ENCODE measurements around the gene NSMF. TPM values are rescaled to one million over a fixed set of nuclear protein-coding genes. Genes with fewer than 3 reads are reported as not detected.

Gene NSMF
- total RNA-seq, 1 experiment from 2014 or later = 31.6 TPM

DNA sequence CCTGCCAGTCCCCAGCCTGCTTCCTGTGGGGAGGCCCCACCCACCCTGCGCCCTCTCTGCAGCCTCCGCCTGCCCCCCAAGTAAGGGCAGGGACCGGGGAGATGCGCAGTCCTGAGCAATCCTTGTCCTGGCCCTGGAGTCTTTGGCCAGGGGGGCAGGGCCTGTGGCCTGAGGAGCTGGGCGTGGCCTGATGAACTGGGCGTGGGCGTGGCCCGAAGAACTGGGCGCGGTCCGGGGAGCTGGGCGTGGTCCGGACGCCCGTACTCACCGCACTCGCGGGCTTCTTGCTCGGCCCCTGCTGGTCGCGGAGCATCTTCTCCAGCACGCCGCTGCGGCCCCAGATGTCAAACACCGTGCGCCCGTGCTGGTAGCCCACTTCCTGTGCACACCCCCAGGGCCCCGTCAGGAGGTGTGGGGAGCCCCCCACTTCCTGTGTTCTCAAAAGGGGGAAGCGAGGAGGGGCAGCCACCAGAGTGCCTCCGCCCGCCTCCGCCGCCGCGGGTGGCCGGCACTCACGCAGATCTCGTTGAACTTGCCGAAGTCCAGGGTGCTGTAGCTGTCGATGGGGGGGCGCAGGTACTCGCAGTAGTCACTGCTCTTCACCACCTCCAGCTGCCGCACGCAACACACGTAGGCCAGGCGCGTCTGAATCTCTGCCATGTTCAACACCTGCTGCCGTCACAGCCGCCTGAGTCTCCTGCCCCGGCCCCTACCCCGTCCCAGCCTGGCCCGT, 2.7 kb upstream of the NSMF start:
- Mint-ChIP-seq H3K4me1 (ENCODE audit: low read depth, unreplicated experiment) (no peaks in the 10 kb centered on the region), H3K27me3 (ENCODE audit: unreplicated experiment) (no peaks in the 10 kb centered on the region), H3K9me3 (ENCODE audit: low read depth, unreplicated experiment) (no peaks in the 10 kb centered on the region), H3K27ac (ENCODE audit: unreplicated experiment) (no peak overlapping the region), H3K36me3 (ENCODE audit: insufficient read depth, unreplicated experiment) (peaks cover 17% of the 10 kb centered on the region), H3K4me3 (ENCODE audit: low read depth, unreplicated experiment) (no peak overlapping the region)
- DNase-seq = no peak
- intact Hi-C loops (cut with micrococcal nuclease; ENCODE audit: unreplicated experiment) = no loop called here
- TF ChIP-seq CTCF (IDR thresholded peaks at IDR 0.05; ENCODE audit: unreplicated experiment) = no peak
- BruUV-seq (replicated peaks) = no TSS peak
- CTCF ChIA-PET = no interaction called here

DNA sequence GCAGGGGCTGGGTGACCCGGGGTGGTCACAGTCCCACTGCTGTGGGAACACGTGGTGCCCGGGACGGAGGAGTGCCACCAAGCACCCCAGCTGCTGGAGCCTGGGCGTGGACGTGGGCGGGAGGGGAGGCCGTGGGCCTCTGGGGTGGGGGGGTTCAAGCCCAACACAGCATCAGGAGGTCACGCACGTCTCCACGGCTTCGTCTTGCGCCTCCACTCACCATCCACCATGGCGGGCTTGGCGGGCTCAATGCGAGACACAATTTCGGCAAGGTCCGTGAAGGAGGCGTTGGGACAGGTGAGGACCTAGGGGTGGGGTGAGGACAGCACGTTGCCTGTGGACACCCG, 2.2 kb upstream of the NSMF start:
- BruUV-seq (replicated peaks) = no TSS peak
- no peak for DNase-seq
- H3K27ac Mint-ChIP-seq (ENCODE audit: unreplicated experiment) = no peak overlapping the region
- no peaks in the 10 kb centered on the region for H3K27me3 Mint-ChIP-seq (ENCODE audit: unreplicated experiment)
- no peak overlapping the region for H3K4me3 Mint-ChIP-seq (ENCODE audit: low read depth, unreplicated experiment)
- no peak for TF ChIP-seq CTCF (IDR thresholded peaks at IDR 0.05; ENCODE audit: unreplicated experiment)
- H3K4me1 Mint-ChIP-seq (ENCODE audit: low read depth, unreplicated experiment) = no peaks in the 10 kb centered on the region
- intact Hi-C loops (cut with micrococcal nuclease; ENCODE audit: unreplicated experiment) = no loop called here
- CTCF ChIA-PET = no interaction called here
- H3K9me3 Mint-ChIP-seq (ENCODE audit: low read depth, unreplicated experiment) = no peaks in the 10 kb centered on the region
- H3K36me3 Mint-ChIP-seq (ENCODE audit: insufficient read depth, unreplicated experiment) = peaks cover 17% of the 10 kb centered on the region

GRCh38 chr9:137460363-137461315, 1.5 kb upstream of the NSMF start:
- Mint-ChIP-seq H3K36me3 (ENCODE audit: insufficient read depth, unreplicated experiment) (peaks cover 17% of the 10 kb centered on the region), H3K27ac (ENCODE audit: unreplicated experiment) (no peak overlapping the region), H3K9me3 (ENCODE audit: low read depth, unreplicated experiment) (no peaks in the 10 kb centered on the region), H3K4me1 (ENCODE audit: low read depth, unreplicated experiment) (no peaks in the 10 kb centered on the region), H3K27me3 (ENCODE audit: unreplicated experiment) (no peaks in the 10 kb centered on the region), H3K4me3 (ENCODE audit: low read depth, unreplicated experiment) (no peak overlapping the region)
- CTCF ChIA-PET = no interaction called here
- intact Hi-C loops (cut with micrococcal nuclease; ENCODE audit: unreplicated experiment) = no loop called here
- BruUV-seq (replicated peaks) = no TSS peak
- no peak for DNase-seq
- TF ChIP-seq CTCF (IDR thresholded peaks at IDR 0.05; ENCODE audit: unreplicated experiment) = no peak

DNA sequence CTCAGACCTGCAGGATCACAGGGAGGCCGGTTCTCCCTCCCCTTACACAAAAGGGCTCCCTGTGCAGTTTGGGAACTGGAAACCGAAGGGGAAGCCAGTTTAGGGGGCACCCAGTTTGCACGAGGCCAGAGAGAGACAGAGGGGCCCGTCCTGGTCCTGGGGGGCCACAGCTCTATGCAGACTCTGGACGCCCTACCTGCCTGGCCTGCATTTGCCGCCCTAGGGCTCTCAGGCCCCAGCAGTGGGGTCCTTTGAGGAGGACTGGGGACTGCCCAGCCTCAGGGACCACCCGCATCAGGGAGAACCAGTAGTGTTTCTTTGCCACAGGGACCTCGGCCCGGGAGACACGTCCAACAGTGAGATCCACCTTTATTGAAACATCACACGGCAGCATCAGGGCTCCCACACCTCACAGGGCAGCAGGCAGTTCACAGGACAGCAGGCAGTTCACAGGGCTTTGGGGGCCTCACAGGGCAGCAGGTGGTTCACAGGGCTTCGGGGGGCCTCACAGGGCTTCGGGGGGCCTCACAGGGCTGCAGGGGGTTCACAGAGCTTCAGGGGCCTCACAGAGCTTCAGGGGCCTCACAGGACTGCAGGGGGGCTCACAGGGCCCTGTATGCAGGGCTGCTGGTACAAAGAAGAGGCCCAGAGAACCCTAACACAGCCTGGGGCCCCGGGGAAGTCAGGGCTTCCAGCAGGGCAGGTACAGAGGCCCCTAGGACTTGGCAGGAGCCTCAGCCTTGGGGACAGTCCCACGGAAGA, 648 bp upstream of the NSMF start:
- peak overlapping the region; percentile 45 for H3K4me3 Mint-ChIP-seq (ENCODE audit: low read depth, unreplicated experiment)
- H3K27me3 Mint-ChIP-seq (ENCODE audit: unreplicated experiment) = no peaks in the 10 kb centered on the region
- H3K4me1 Mint-ChIP-seq (ENCODE audit: low read depth, unreplicated experiment) = no peaks in the 10 kb centered on the region
- intact Hi-C loops (cut with micrococcal nuclease; ENCODE audit: unreplicated experiment) = no loop called here
- peaks cover 14% of the 10 kb centered on the region for H3K36me3 Mint-ChIP-seq (ENCODE audit: insufficient read depth, unreplicated experiment)
- CTCF ChIA-PET = interaction anchor here (1.0 to 1.1 kb wide), 2 partner anchors 37 to 47 kb away, joined by 3 to 4 read pairs; partner anchors contain the start of genes EXD3 and NOXA1
- no peak for TF ChIP-seq CTCF (IDR thresholded peaks at IDR 0.05; ENCODE audit: unreplicated experiment)
- H3K9me3 Mint-ChIP-seq (ENCODE audit: low read depth, unreplicated experiment) = no peaks in the 10 kb centered on the region
- BruUV-seq (replicated peaks) = no TSS peak
- no peak for DNase-seq
- H3K27ac Mint-ChIP-seq (ENCODE audit: unreplicated experiment) = no peak overlapping the region
